HG03565 (cell line): ENCODE measurements around the gene KIAA0408.

ENCODE experiments used
- ATAC-seq: cut with Tn5 transposase; IDR thresholded peaks from one replicate; pipeline ENCODE4 v1.9.1; 2021; ENCODE audit warnings: mild to moderate bottlenecking, moderate library complexity; ENCODE audit not compliant: unreplicated experiment

KIAA0408 gene

GRCh38 chr6:127459231-127459641, at the start of gene KIAA0408:
Gene KIAA0408 (minus strand): TSS chr6:127459389. CDS start chr6:127453981, 5,408 bp downstream.
- no peak for ATAC-seq

GRCh38 chr6:127506894-127507293, 47.7 kb upstream of the KIAA0408 start:
- no peak for ATAC-seq

GRCh38 chr6:127503022-127503421, 43.8 kb upstream of the KIAA0408 start:
- no peak for ATAC-seq

- ATAC-seq: no peak
Measured at GRCh38 chr6:127497410-127497809, 38.2 kb upstream of the KIAA0408 start.

GRCh38 chr6:127496471-127496870, 37.3 kb upstream of the KIAA0408 start:
- no peak for ATAC-seq

GRCh38 chr6:127494240-127494767, 35.1 kb upstream of the KIAA0408 start:
- ATAC-seq: no peak

GRCh38 chr6:127489248-127489647, 30.1 kb upstream of the KIAA0408 start:
- ATAC-seq: no peak

- no peak for ATAC-seq
Measured at GRCh38 chr6:127486934-127487333, 27.7 kb upstream of the KIAA0408 start.

- peak; percentile 100 for ATAC-seq
Measured at GRCh38 chr6:127484212-127484863, 25.1 kb upstream of the KIAA0408 start.

- ATAC-seq: no peak
Measured at GRCh38 chr6:127483399-127484055, 24.3 kb upstream of the KIAA0408 start.

- ATAC-seq: no peak
Measured at GRCh38 chr6:127482325-127482724, 23.1 kb upstream of the KIAA0408 start.

GRCh38 chr6:127481628-127482027, 22.4 kb upstream of the KIAA0408 start:
- no peak for ATAC-seq

GRCh38 chr6:127481111-127481510, 21.9 kb upstream of the KIAA0408 start:
- ATAC-seq: no peak

- ATAC-seq: no peak
Measured at GRCh38 chr6:127477658-127478057, 18.5 kb upstream of the KIAA0408 start.

- ATAC-seq: no peak
Measured at GRCh38 chr6:127475823-127476176, 16.6 kb upstream of the KIAA0408 start.

- ATAC-seq: no peak
Measured at GRCh38 chr6:127475135-127475822, 16.1 kb upstream of the KIAA0408 start.

GRCh38 chr6:127471379-127472255, 12.4 kb upstream of the KIAA0408 start:
- no peak for ATAC-seq

- ATAC-seq: no peak
Measured at GRCh38 chr6:127468936-127469335, 9.7 kb upstream of the KIAA0408 start.

- ATAC-seq: no peak
Measured at GRCh38 chr6:127466416-127466815, 7.2 kb upstream of the KIAA0408 start.

GRCh38 chr6:127464881-127465459, 5.8 kb upstream of the KIAA0408 start:
- peak; percentile 82 for ATAC-seq
